Osteoblast (primary cell): ENCODE data around the gene ING4. TPM values are rescaled to one million over a fixed set of nuclear protein-coding genes. Genes with fewer than 3 reads are reported as not detected.

Experiments
- DNase-seq: peaks from one replicate; pipeline ENCODE4 v3.0.0; 2011; ENCODE audit warnings: low spot score, mixed read lengths; ENCODE audit not compliant: insufficient read length; ENCODE audit errors: missing footprints
- H2AFZ ChIP-seq: 2 replicates; pipeline ENCODE4 v1.6.0; 2011; ENCODE audit warnings: mild to moderate bottlenecking, low read length
- H3K27ac ChIP-seq: 2 replicates; pipeline ENCODE4 v1.5.1; 2011; ENCODE audit warnings: mild to moderate bottlenecking, low read depth, low read length, moderate library complexity
- H3K27me3 ChIP-seq: 2 replicates; pipeline ENCODE4 v1.6.0; 2012; ENCODE audit warnings: mild to moderate bottlenecking, control low read depth, inconsistent platforms, low read length, moderate library complexity; ENCODE audit not compliant: insufficient read depth
- H3K36me3 ChIP-seq: 2 replicates; pipeline ENCODE4 v1.5.1; 2011; ENCODE audit warnings: mild to moderate bottlenecking, low read length, control low read depth, moderate library complexity; ENCODE audit not compliant: insufficient read depth
- H3K4me1 ChIP-seq: 2 replicates; pipeline ENCODE4 v1.5.1; 2011; ENCODE audit warnings: mild to moderate bottlenecking, low read length, control low read depth, moderate library complexity; ENCODE audit not compliant: insufficient read depth
- H3K4me2 ChIP-seq: 2 replicates; pipeline ENCODE4 v1.6.0; 2011; ENCODE audit warnings: mild to moderate bottlenecking, low read length; ENCODE audit not compliant: insufficient read depth
- H3K4me3 ChIP-seq: fragments of 200-600 bp; sonication (generic); 3 replicates; pipeline ENCODE4 v1.5.1; 2012; ENCODE audit warnings: mild to moderate bottlenecking, low read length, inconsistent platforms; ENCODE audit not compliant: insufficient read depth
- H3K79me2 ChIP-seq: 2 replicates; pipeline ENCODE4 v1.6.0; 2012; ENCODE audit warnings: mild to moderate bottlenecking, low read length, control low read depth, inconsistent platforms; ENCODE audit not compliant: insufficient read depth
- H3K9me3 ChIP-seq: 2 replicates; pipeline ENCODE4 v1.5.1; 2011; ENCODE audit warnings: low read depth, low read length, control low read depth
- H4K20me1 ChIP-seq: 2 replicates; pipeline ENCODE4 v1.6.0; 2012; ENCODE audit warnings: mild to moderate bottlenecking, low read length, control low read depth; ENCODE audit not compliant: insufficient read depth
- CTCF ChIP-seq: IDR thresholded peaks from 2 replicates; pipeline ENCODE4 v1.5.1; 2011; ENCODE audit warnings: mild to moderate bottlenecking, low read depth, low read length, moderate library complexity; ENCODE audit errors: extremely low read depth
- total RNA-seq: library from RNA; depleted of rRNA; stranded (reverse); fragments of >200 nt; gene quantifications from 2 replicates; pipeline ENCODE4 v1.2.3, GENCODE V29; 2012

ING4 gene
- total RNA-seq, 1 donor, result 53.6 TPM

GRCh38 chr12:6613015-6613775 is 49.7 kb downstream of the ING4 start:
- Histone ChIP-seq H3K27ac (peak overlapping the region; percentile 47), H3K4me3 (peak overlapping the region; percentile 51), H4K20me1 (no peaks in the 10 kb centered on the region), H2AFZ (peak overlapping the region; percentile 80), H3K27me3 (no peaks in the 10 kb centered on the region), H3K79me2 (no peaks in the 10 kb centered on the region), H3K4me2 (peak overlapping the region; percentile 76), H3K4me1 (peaks cover 18% of the 10 kb centered on the region), H3K36me3 (no peaks in the 10 kb centered on the region), H3K9me3 (no peaks in the 10 kb centered on the region)
- TF ChIP-seq CTCF, result no peak
- peak; percentile 89 for DNase-seq

GRCh38 chr12:6612652-6613014 is 50.3 kb downstream of the ING4 start:
- Histone ChIP-seq H3K27me3 (no peaks in the 10 kb centered on the region), H3K9me3 (no peaks in the 10 kb centered on the region), H3K79me2 (no peaks in the 10 kb centered on the region), H3K4me3 (no peak overlapping the region), H2AFZ (peak overlapping the region; percentile 80), H4K20me1 (no peaks in the 10 kb centered on the region), H3K4me1 (peaks cover 24% of the 10 kb centered on the region), H3K36me3 (no peaks in the 10 kb centered on the region), H3K27ac (no peak overlapping the region), H3K4me2 (peak overlapping the region; percentile 76)
- no peak for DNase-seq
- no peak for TF ChIP-seq CTCF

- Histone ChIP-seq H3K36me3 (no peaks in the 10 kb centered on the region), H3K4me2 (peak overlapping the region; percentile 76), H2AFZ (peak overlapping the region; percentile 80), H3K9me3 (no peaks in the 10 kb centered on the region), H3K27me3 (no peaks in the 10 kb centered on the region), H3K4me1 (peaks cover 26% of the 10 kb centered on the region), H3K27ac (no peak overlapping the region), H3K4me3 (no peak overlapping the region), H3K79me2 (no peaks in the 10 kb centered on the region), H4K20me1 (no peaks in the 10 kb centered on the region)
- DNase-seq, result no peak
- no peak for TF ChIP-seq CTCF
Measured at GRCh38 chr12:6612247-6612646, 50.7 kb downstream of the ING4 start.

- H3K9me3 ChIP-seq, result no peaks in the 10 kb centered on the region
- DNase-seq, result no peak
- no peak overlapping the region for H2AFZ ChIP-seq
- H3K27ac ChIP-seq, result no peak overlapping the region
- no peak overlapping the region for H3K4me3 ChIP-seq
- peaks cover 25% of the 10 kb centered on the region for H4K20me1 ChIP-seq
- TF ChIP-seq CTCF, result no peak
- H3K4me2 ChIP-seq, result no peak overlapping the region
- peaks cover 27% of the 10 kb centered on the region for H3K79me2 ChIP-seq
- H3K36me3 ChIP-seq, result peaks cover 4% of the 10 kb centered on the region
- no peaks in the 10 kb centered on the region for H3K27me3 ChIP-seq
- peaks cover 43% of the 10 kb centered on the region for H3K4me1 ChIP-seq
Measured at GRCh38 chr12:6608592-6609281, 54.2 kb downstream of the ING4 start.
